ENCODE measurements around the gene MRPS7. TPM values are rescaled to one million over a fixed set of nuclear protein-coding genes. Genes with fewer than 3 reads are reported as not detected.

MRPS7 gene
- total RNA-seq, 1 donor from 2014 or later: 67.6 TPM

GRCh38 chr17:75301502-75302206 is 40.0 kb downstream of the MRPS7 start:
- Mint-ChIP-seq H3K9me3 (no peaks in the 10 kb centered on the region), H3K27me3 (no peaks in the 10 kb centered on the region), H3K4me3 (no peak overlapping the region), H3K4me1 (peaks cover 38% of the 10 kb centered on the region), H3K36me3 (ENCODE audit: low read depth) (peaks cover 4% of the 10 kb centered on the region), H3K27ac (peak overlapping the region; percentile 18)
- intact Hi-C loops (cut with micrococcal nuclease): no loop called here
- no peak for TF ChIP-seq CTCF (IDR thresholded peaks at IDR 0.05)
- POLR2A ChIA-PET: interaction anchor here (0.9 to 17.5 kb wide), 2 partner anchors 12 to 16 kb away, joined by 3 to 1048 read pairs; partner anchors contain the start of gene SLC25A19
- CTCF ChIA-PET: interaction anchor here (1.0 to 1.2 kb wide), 2 partner anchors 11 to 111 kb away, joined by 3 read pairs; no protein-coding TSS in a partner anchor
- DNase-seq: no peak
- ATAC-seq (ENCODE audit: low read depth): no peak

- peaks cover 37% of the 10 kb centered on the region for H3K4me1 Mint-ChIP-seq
- no peaks in the 10 kb centered on the region for H3K36me3 Mint-ChIP-seq (ENCODE audit: low read depth)
- no peak for TF ChIP-seq CTCF (IDR thresholded peaks at IDR 0.05)
- intact Hi-C loops (cut with micrococcal nuclease): no loop called here
- H3K27ac Mint-ChIP-seq: peak overlapping the region; percentile 61
- no peaks in the 10 kb centered on the region for H3K9me3 Mint-ChIP-seq
- DNase-seq (no peak), ATAC-seq (ENCODE audit: low read depth) (no peak)
- H3K27me3 Mint-ChIP-seq: no peaks in the 10 kb centered on the region
- no peak overlapping the region for H3K4me3 Mint-ChIP-seq
- ChIA-PET CTCF (no interaction called here), POLR2A (interaction anchor here (1.2 to 22.1 kb wide), 3 partner anchors 11 to 86 kb away, joined by 3 to 1048 read pairs (median 7); partner anchors contain the start of gene SLC25A19)
These were observed 46.5 kb downstream of the MRPS7 start for GRCh38 chr17:75307957-75308731.

DNA sequence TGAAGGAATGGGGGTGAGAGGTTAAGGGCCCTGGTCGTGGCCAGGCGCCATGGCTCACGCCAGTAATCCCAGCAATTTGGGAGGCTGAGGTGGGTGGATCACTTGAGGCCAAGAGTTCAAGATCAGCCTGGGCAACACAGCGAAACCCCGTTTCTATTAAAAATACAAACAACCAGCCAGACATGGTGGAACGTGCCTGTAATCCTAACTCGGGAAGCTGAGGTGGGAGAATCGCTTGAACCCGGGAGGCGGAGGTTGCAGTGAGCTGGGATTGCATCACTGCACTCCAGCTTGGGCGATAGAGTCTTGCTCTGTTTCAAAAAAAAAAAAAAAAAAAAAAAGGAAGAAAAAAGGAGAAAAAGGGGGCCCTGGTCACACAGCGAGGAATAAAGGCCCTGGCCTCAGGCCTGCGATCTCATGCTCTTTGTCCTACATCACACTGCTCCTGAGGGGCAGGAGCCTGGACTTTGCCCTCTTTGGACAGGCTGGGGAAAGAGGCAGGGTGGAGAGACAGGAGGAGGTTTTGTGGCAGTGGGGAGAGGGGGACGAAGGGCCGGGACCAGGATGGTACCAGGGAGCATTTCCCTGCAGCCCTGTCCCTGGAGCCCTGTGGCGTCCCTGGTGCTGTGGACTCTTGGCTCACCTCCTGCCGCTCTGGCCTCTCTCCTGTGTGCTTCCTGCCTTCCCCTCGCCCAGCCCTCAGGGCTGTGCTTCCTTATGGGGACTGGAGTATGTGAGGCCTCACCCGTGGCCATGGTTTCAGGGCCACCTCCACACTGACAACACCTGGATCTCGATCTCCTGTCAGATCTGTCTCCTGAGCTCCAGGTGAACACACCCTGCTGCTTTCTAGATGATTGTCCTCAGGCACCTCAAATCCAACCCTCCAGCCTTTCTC is 47.3 kb downstream of the MRPS7 start:
- H3K27ac Mint-ChIP-seq: peak overlapping the region; percentile 28
- ChIA-PET CTCF (no interaction called here), POLR2A (interaction anchor here (0.7 to 22.1 kb wide), 5 partner anchors 12 to 97 kb away, joined by 3 to 1048 read pairs (median 4); partner anchors contain the start of genes GRB2, MIF4GD and SLC25A19)
- H3K4me1 Mint-ChIP-seq: peaks cover 41% of the 10 kb centered on the region
- no peaks in the 10 kb centered on the region for H3K27me3 Mint-ChIP-seq
- ATAC-seq (ENCODE audit: low read depth): no peak
- intact Hi-C loops (cut with micrococcal nuclease): no loop called here
- no peaks in the 10 kb centered on the region for H3K9me3 Mint-ChIP-seq
- no peaks in the 10 kb centered on the region for H3K36me3 Mint-ChIP-seq (ENCODE audit: low read depth)
- TF ChIP-seq CTCF (IDR thresholded peaks at IDR 0.05): no peak
- no peak for DNase-seq
- H3K4me3 Mint-ChIP-seq: no peak overlapping the region

- intact Hi-C loops (cut with micrococcal nuclease): no loop called here
These were observed 52.4 kb downstream of the MRPS7 start for GRCh38 chr17:75313941-75314551.

More at GRCh38 chr17:75313941-75314551, 52.4 kb downstream of the MRPS7 start:
- Mint-ChIP-seq H3K27me3 (no peaks in the 10 kb centered on the region), H3K9me3 (no peaks in the 10 kb centered on the region), H3K4me1 (peaks cover 77% of the 10 kb centered on the region), H3K27ac (peak overlapping the region; percentile 89), H3K4me3 (no peak overlapping the region), H3K36me3 (ENCODE audit: low read depth) (peaks cover 28% of the 10 kb centered on the region)
- ChIA-PET POLR2A (interaction anchor here (0.6 to 22.1 kb wide), 7 partner anchors 17 to 471 kb away, joined by 3 to 1048 read pairs (median 5); partner anchors contain the start of genes GRB2 and SLC25A19), CTCF (no interaction called here)
- ATAC-seq (ENCODE audit: low read depth): peak; percentile 42
- no peak for DNase-seq
- no peak for TF ChIP-seq CTCF (IDR thresholded peaks at IDR 0.05)
